ENCODE results near the gene ANTKMT. TPM values are rescaled to one million over a fixed set of nuclear protein-coding genes. Genes with fewer than 3 reads are reported as not detected.

The ANTKMT gene
- total RNA-seq, 1 donor from 2014 or later: 58.0 TPM

- Mint-ChIP-seq H3K27me3 (peaks cover 7% of the 10 kb centered on the region), H3K27ac (no peak overlapping the region), H3K36me3 (ENCODE audit: low read depth) (no peaks in the 10 kb centered on the region), H3K9me3 (no peaks in the 10 kb centered on the region), H3K4me1 (peaks cover 22% of the 10 kb centered on the region), H3K4me3 (peak overlapping the region; percentile 68)
- ChIA-PET POLR2A (interaction anchor here (0.7 to 2.8 kb wide), 10 partner anchors 9 to 365 kb away, joined by 3 to 8 read pairs (median 4); partner anchors contain the start of genes CHTF18, CIAO3, RPUSD1 and WDR24), CTCF (interaction anchor here (0.6 to 1.2 kb wide), 4 partner anchors 12 to 73 kb away, joined by 3 to 4 read pairs (median 3); partner anchors contain the start of genes CHTF18, CIAO3 and RPUSD1)
- intact Hi-C loops (cut with micrococcal nuclease): loop anchor here (1.0 kb wide), 1 partner anchor 48 kb away; no protein-coding TSS in a partner anchor
- TF ChIP-seq, protein P1, sequence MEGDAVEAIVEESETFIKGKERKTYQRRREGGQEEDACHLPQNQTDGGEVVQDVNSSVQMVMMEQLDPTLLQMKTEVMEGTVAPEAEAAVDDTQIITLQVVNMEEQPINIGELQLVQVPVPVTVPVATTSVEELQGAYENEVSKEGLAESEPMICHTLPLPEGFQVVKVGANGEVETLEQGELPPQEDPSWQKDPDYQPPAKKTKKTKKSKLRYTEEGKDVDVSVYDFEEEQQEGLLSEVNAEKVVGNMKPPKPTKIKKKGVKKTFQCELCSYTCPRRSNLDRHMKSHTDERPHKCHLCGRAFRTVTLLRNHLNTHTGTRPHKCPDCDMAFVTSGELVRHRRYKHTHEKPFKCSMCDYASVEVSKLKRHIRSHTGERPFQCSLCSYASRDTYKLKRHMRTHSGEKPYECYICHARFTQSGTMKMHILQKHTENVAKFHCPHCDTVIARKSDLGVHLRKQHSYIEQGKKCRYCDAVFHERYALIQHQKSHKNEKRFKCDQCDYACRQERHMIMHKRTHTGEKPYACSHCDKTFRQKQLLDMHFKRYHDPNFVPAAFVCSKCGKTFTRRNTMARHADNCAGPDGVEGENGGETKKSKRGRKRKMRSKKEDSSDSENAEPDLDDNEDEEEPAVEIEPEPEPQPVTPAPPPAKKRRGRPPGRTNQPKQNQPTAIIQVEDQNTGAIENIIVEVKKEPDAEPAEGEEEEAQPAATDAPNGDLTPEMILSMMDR (IDR thresholded peaks at IDR 0.05): no peak
- ATAC-seq (ENCODE audit: low read depth): peak; percentile 7
- DNase-seq: peak; percentile 42
These were observed 5.3 kb upstream of the ANTKMT start for GRCh38 chr16:715477-716199.

GRCh38 chr16:716200-716568 is 4.8 kb upstream of the ANTKMT start:
- Mint-ChIP-seq H3K9me3 (no peaks in the 10 kb centered on the region), H3K27me3 (peaks cover 7% of the 10 kb centered on the region), H3K36me3 (ENCODE audit: low read depth) (no peaks in the 10 kb centered on the region), H3K4me3 (peak overlapping the region; percentile 68), H3K4me1 (peaks cover 22% of the 10 kb centered on the region), H3K27ac (no peak overlapping the region)
- CTCF ChIA-PET: interaction anchor here (0.9 kb wide), 1 partner anchor 27 kb away, joined by 3 read pairs; no protein-coding TSS in a partner anchor
- TF ChIP-seq, protein P1 (IDR thresholded peaks at IDR 0.05): no peak
- ATAC-seq (ENCODE audit: low read depth): no peak
- POLR2A ChIA-PET: interaction anchor here (0.7 to 2.8 kb wide), 8 partner anchors 12 to 248 kb away, joined by 3 to 8 read pairs (median 4); partner anchors contain the start of genes CHTF18, CIAO3, RPUSD1 and WDR24
- no peak for DNase-seq
- intact Hi-C loops (cut with micrococcal nuclease): no loop called here

DNA sequence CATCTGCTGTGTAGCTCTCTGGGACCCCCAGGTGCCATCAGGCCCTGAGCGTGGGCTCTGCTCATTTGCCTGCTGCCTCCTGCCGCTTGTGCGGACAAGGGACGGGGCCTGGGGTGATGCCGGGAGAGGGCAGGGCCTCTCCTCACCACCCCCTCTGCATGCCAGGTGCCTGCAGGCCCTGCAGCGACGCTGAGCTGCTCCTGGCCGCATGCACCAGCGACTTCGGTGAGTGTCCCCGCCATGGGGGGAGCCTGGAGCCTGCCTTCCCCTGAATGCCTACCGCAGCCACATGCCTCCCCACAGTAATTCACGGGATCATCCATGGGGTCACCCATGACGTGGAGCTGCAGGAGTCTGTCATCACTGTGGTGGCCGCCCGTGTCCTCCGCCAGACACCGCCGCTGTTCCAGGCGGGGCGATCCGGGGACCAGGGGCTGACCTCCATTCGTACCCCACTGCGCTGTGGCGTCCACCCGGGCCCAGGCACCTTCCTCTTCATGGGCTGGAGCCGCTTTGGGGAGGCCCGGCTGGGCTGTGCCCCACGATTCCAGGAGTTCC is 4.1 kb upstream of the ANTKMT start:
- no peak overlapping the region for H3K27ac Mint-ChIP-seq
- no peak for ATAC-seq (ENCODE audit: low read depth)
- H3K9me3 Mint-ChIP-seq: no peaks in the 10 kb centered on the region
- peaks cover 21% of the 10 kb centered on the region for H3K4me1 Mint-ChIP-seq
- intact Hi-C loops (cut with micrococcal nuclease): no loop called here
- POLR2A ChIA-PET: interaction anchor here (0.7 to 2.8 kb wide), 6 partner anchors 12 to 592 kb away, joined by 3 to 8 read pairs (median 4); partner anchors contain the start of genes CHTF18, CIAO3 and RPUSD1
- H3K36me3 Mint-ChIP-seq (ENCODE audit: low read depth): no peaks in the 10 kb centered on the region
- CTCF ChIA-PET: interaction anchor here (0.9 kb wide), 1 partner anchor 26 kb away, joined by 3 read pairs; no protein-coding TSS in a partner anchor
- TF ChIP-seq, protein P1 (IDR thresholded peaks at IDR 0.05): no peak
- DNase-seq: no peak
- H3K27me3 Mint-ChIP-seq: peaks cover 7% of the 10 kb centered on the region
- H3K4me3 Mint-ChIP-seq: no peak overlapping the region

GRCh38 chr16:717450-718245 is 3.3 kb upstream of the ANTKMT start:
- no peak overlapping the region for H3K4me3 Mint-ChIP-seq
- ATAC-seq (ENCODE audit: low read depth) (no peak), DNase-seq (no peak)
- intact Hi-C loops (cut with micrococcal nuclease): no loop called here
- CTCF ChIA-PET: no interaction called here
- peaks cover 6% of the 10 kb centered on the region for H3K27me3 Mint-ChIP-seq
- POLR2A ChIA-PET: interaction anchor here (0.7 kb wide), 1 partner anchor 591 kb away, joined by 4 read pairs; no protein-coding TSS in a partner anchor
- no peaks in the 10 kb centered on the region for H3K36me3 Mint-ChIP-seq (ENCODE audit: low read depth)
- H3K27ac Mint-ChIP-seq: no peak overlapping the region
- TF ChIP-seq, protein P1 (IDR thresholded peaks at IDR 0.05): no peak
- H3K9me3 Mint-ChIP-seq: no peaks in the 10 kb centered on the region
- H3K4me1 Mint-ChIP-seq: peaks cover 20% of the 10 kb centered on the region

Measured in activated B cell treated with CpG ODN at 0.5 μM for 24 hours (primary cell).